Breast epithelium (tissue), 3 donors: ENCODE results near the gene FAM83C.
"Not testable (repeated sequence)": the region's sequence is repeated elsewhere in the genome, so short reads cannot be mapped to it uniquely, and the experiment has no call there.

Experiments
- CTCF ChIP-seq, 3 donors: fragments of 450-650 bp; IDR thresholded peaks; one replicate each; pipeline ENCODE4 v1.5.1; 2016 to 2017; ENCODE audit warnings: antibody characterized with exemption in 3 of 3, mild to moderate bottlenecking in 3 of 3, moderate library complexity in 3 of 3
- POLR2A ChIP-seq: fragments of 450-650 bp; IDR thresholded peaks from one replicate; pipeline ENCODE4 v1.6.1; 2016; ENCODE audit warnings: antibody characterized with exemption, mild to moderate bottlenecking, moderate library complexity
- POLR2AphosphoS5 ChIP-seq, 3 donors: sonication (generic); formaldehyde crosslinking; IDR thresholded peaks; one replicate each; pipeline ENCODE4 v1.6.1; 2017; ENCODE audit warnings: antibody characterized with exemption in 3 of 3

- TF ChIP-seq POLR2AphosphoS5 (IDR thresholded peaks at IDR 0.05); CTCF (IDR thresholded peaks at IDR 0.05); POLR2A: not testable (repeated sequence)
These were observed 39.6 kb downstream of the FAM83C start for GRCh38 chr20:35252598-35252997.
